Measurements from ENCODE around the gene MYL4. TPM values are rescaled to one million over a fixed set of nuclear protein-coding genes. Genes with fewer than 3 reads are reported as not detected.
"Not testable (repeated sequence)": the region's sequence is repeated elsewhere in the genome, so short reads cannot be mapped to it uniquely, and the experiment has no call there.

Gene MYL4
- total and polyA plus RNA-seq, 8 donors, result 0.20 to 5.7 (median 1.7) TPM; not detected in 3

GRCh38 chr17:47170710-47171109 lies 38.4 kb upstream of the MYL4 start:
- Histone ChIP-seq H3K36me3 (peaks cover 0 to 69% (median 61%) of the 10 kb centered on the region in 4 donors), H3K4me1 (peaks cover 0 to 21% (median 10%) of the 10 kb centered on the region in 4 donors), H3K4me3 (no peak overlapping the region), H3K9me3 (no peaks in the 10 kb centered on the region), H3K27me3 (no peaks in the 10 kb centered on the region), H3K27ac (no peak overlapping the region)
- intact Hi-C loops (cut with DNase I; ENCODE audit: low total_unique reads), result no loop called here
- no peak for TF ChIP-seq POLR2A (IDR thresholded peaks at IDR 0.05)
- no peak for TF ChIP-seq POLR2AphosphoS5 (IDR thresholded peaks at IDR 0.05)
- no peak for TF ChIP-seq CTCF (IDR thresholded peaks at IDR 0.05)
- TF ChIP-seq EP300 (IDR thresholded peaks at IDR 0.05), result no peak
- no peak for DNase-seq
- WGBS, 5 donors, result 88 to 96% (median 93%) methylated on average over 4 of the region's 4 CpGs

GRCh38 chr17:47172696-47173565 lies 36.2 kb upstream of the MYL4 start:
- no peak for DNase-seq
- H3K27ac ChIP-seq, result no peak overlapping the region
- intact Hi-C loops (cut with DNase I; ENCODE audit: low total_unique reads), result no loop called here
- no peaks in the 10 kb centered on the region for H3K9me3 ChIP-seq
- TF ChIP-seq CTCF (IDR thresholded peaks at IDR 0.05) (no peak), POLR2AphosphoS5 (IDR thresholded peaks at IDR 0.05) (no peak), POLR2A (IDR thresholded peaks at IDR 0.05) (no peak), EP300 (IDR thresholded peaks at IDR 0.05) (no peak)
- H3K36me3 ChIP-seq, result peaks cover 0 to 62% (median 54%) of the 10 kb centered on the region in 4 donors
- H3K27me3 ChIP-seq, result no peaks in the 10 kb centered on the region
- H3K4me3 ChIP-seq, result no peak overlapping the region
- WGBS, 5 donors, result 80 to 94% (median 89%) methylated on average over 2 of the region's 2 CpGs
- H3K4me1 ChIP-seq, result peaks cover 0 to 33% (median 16%) of the 10 kb centered on the region in 4 donors

- intact Hi-C loops (cut with DNase I; ENCODE audit: low total_unique reads); DNase-seq; H3K27me3 ChIP-seq; H3K27ac ChIP-seq; H3K4me3 ChIP-seq; H3K9me3 ChIP-seq: not testable (repeated sequence)
- WGBS, 5 donors, result 92 to 97% (median 93%) methylated on average over 8 of the region's 8 CpGs
- peaks cover 0 to 46% (median 22%) of the 10 kb centered on the region in 4 donors for H3K4me1 ChIP-seq
- peaks cover 2 to 64% (median 53%) of the 10 kb centered on the region in 4 donors for H3K36me3 ChIP-seq
Observed at GRCh38 chr17:47174823-47175222, 34.3 kb upstream of the MYL4 start.

GRCh38 chr17:47176389-47176826 lies 32.7 kb upstream of the MYL4 start:
- Histone ChIP-seq H3K36me3 (peaks cover 11 to 67% (median 54%) of the 10 kb centered on the region in 4 donors), H3K27me3 (no peaks in the 10 kb centered on the region), H3K4me3 (no peak overlapping the region), H3K27ac (no peak overlapping the region), H3K4me1 (peaks cover 0 to 44% (median 19%) of the 10 kb centered on the region in 4 donors), H3K9me3 (no peaks in the 10 kb centered on the region)
- DNase-seq, result no peak
- WGBS, 5 donors, result 73 to 82% (median 79%) methylated on average over 2 of the region's 2 CpGs
- intact Hi-C loops (cut with DNase I; ENCODE audit: low total_unique reads), result no loop called here
- no peak for TF ChIP-seq POLR2A (IDR thresholded peaks at IDR 0.05)
- TF ChIP-seq POLR2AphosphoS5 (IDR thresholded peaks at IDR 0.05), result no peak
- no peak for TF ChIP-seq EP300 (IDR thresholded peaks at IDR 0.05)
- TF ChIP-seq CTCF (IDR thresholded peaks at IDR 0.05), result no peak

- TF ChIP-seq CTCF (IDR thresholded peaks at IDR 0.05) (no peak), POLR2AphosphoS5 (IDR thresholded peaks at IDR 0.05) (no peak), EP300 (IDR thresholded peaks at IDR 0.05) (no peak), POLR2A (IDR thresholded peaks at IDR 0.05) (no peak)
- Histone ChIP-seq H3K4me3 (no peak overlapping the region), H3K9me3 (no peaks in the 10 kb centered on the region), H3K36me3 (peaks cover 11 to 65% (median 54%) of the 10 kb centered on the region in 4 donors), H3K27ac (no peak overlapping the region), H3K4me1 (peaks cover 0 to 51% (median 19%) of the 10 kb centered on the region in 4 donors), H3K27me3 (no peaks in the 10 kb centered on the region)
- intact Hi-C loops (cut with DNase I; ENCODE audit: low total_unique reads), result no loop called here
- WGBS, 5 donors, result 90 to 95% (median 92%) methylated on average over 7 of the region's 7 CpGs
- DNase-seq, result no peak
Observed at GRCh38 chr17:47177261-47177660, 31.9 kb upstream of the MYL4 start.

Data from stomach (tissue), 9 donors.